ENCODE data around the gene DLG2. TPM values are rescaled to one million over a fixed set of nuclear protein-coding genes. Genes with fewer than 3 reads are reported as not detected.

Gene DLG2
- total RNA-seq, 1 donor from 2014 or later = 5.9 TPM

GRCh38 chr11:84398017-84398626 is 1229.0 kb downstream of the DLG2 start:
- H3K4me1 Mint-ChIP-seq (ENCODE audit: unreplicated experiment) = no peaks in the 10 kb centered on the region
- H3K36me3 Mint-ChIP-seq = no peaks in the 10 kb centered on the region
- no peak overlapping the region for H3K27ac Mint-ChIP-seq
- peaks cover 4% of the 10 kb centered on the region for H3K27me3 Mint-ChIP-seq
- TF ChIP-seq, protein P1, sequence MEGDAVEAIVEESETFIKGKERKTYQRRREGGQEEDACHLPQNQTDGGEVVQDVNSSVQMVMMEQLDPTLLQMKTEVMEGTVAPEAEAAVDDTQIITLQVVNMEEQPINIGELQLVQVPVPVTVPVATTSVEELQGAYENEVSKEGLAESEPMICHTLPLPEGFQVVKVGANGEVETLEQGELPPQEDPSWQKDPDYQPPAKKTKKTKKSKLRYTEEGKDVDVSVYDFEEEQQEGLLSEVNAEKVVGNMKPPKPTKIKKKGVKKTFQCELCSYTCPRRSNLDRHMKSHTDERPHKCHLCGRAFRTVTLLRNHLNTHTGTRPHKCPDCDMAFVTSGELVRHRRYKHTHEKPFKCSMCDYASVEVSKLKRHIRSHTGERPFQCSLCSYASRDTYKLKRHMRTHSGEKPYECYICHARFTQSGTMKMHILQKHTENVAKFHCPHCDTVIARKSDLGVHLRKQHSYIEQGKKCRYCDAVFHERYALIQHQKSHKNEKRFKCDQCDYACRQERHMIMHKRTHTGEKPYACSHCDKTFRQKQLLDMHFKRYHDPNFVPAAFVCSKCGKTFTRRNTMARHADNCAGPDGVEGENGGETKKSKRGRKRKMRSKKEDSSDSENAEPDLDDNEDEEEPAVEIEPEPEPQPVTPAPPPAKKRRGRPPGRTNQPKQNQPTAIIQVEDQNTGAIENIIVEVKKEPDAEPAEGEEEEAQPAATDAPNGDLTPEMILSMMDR (conservative IDR thresholded peaks at IDR 0.05) = peak; percentile 55
- no peak overlapping the region for H3K4me3 Mint-ChIP-seq
- H3K9me3 Mint-ChIP-seq = no peaks in the 10 kb centered on the region
- no peak for DNase-seq (ENCODE audit: extremely low spot score, unreplicated experiment)

GRCh38 chr11:84396521-84396920 is 1230.6 kb downstream of the DLG2 start:
- no peak overlapping the region for H3K4me3 Mint-ChIP-seq
- no peaks in the 10 kb centered on the region for H3K9me3 Mint-ChIP-seq
- no peaks in the 10 kb centered on the region for H3K4me1 Mint-ChIP-seq (ENCODE audit: unreplicated experiment)
- DNase-seq (ENCODE audit: extremely low spot score, unreplicated experiment) = no peak
- peaks cover 4% of the 10 kb centered on the region for H3K27me3 Mint-ChIP-seq
- H3K27ac Mint-ChIP-seq = no peak overlapping the region
- TF ChIP-seq, protein P1 (conservative IDR thresholded peaks at IDR 0.05) = no peak
- H3K36me3 Mint-ChIP-seq = no peaks in the 10 kb centered on the region

GRCh38 chr11:84390441-84391078 is 1236.6 kb downstream of the DLG2 start:
- DNase-seq (ENCODE audit: extremely low spot score, unreplicated experiment) = no peak
- TF ChIP-seq, protein P1 (conservative IDR thresholded peaks at IDR 0.05) = no peak
- Mint-ChIP-seq H3K9me3 (no peaks in the 10 kb centered on the region), H3K27ac (no peak overlapping the region), H3K27me3 (no peaks in the 10 kb centered on the region), H3K4me1 (ENCODE audit: unreplicated experiment) (no peaks in the 10 kb centered on the region), H3K4me3 (no peak overlapping the region), H3K36me3 (no peaks in the 10 kb centered on the region)

GRCh38 chr11:84389696-84390095 is 1237.4 kb downstream of the DLG2 start:
- no peaks in the 10 kb centered on the region for H3K36me3 Mint-ChIP-seq
- no peaks in the 10 kb centered on the region for H3K4me1 Mint-ChIP-seq (ENCODE audit: unreplicated experiment)
- TF ChIP-seq, protein P1 (conservative IDR thresholded peaks at IDR 0.05) = no peak
- H3K4me3 Mint-ChIP-seq = no peak overlapping the region
- H3K27me3 Mint-ChIP-seq = no peaks in the 10 kb centered on the region
- H3K27ac Mint-ChIP-seq = no peak overlapping the region
- DNase-seq (ENCODE audit: extremely low spot score, unreplicated experiment) = no peak
- no peaks in the 10 kb centered on the region for H3K9me3 Mint-ChIP-seq

GRCh38 chr11:84384731-84385130 is 1242.4 kb downstream of the DLG2 start:
- no peak overlapping the region for H3K27ac Mint-ChIP-seq
- H3K36me3 Mint-ChIP-seq = no peaks in the 10 kb centered on the region
- TF ChIP-seq, protein P1 (conservative IDR thresholded peaks at IDR 0.05) = peak; percentile 90
- H3K27me3 Mint-ChIP-seq = no peaks in the 10 kb centered on the region
- H3K4me3 Mint-ChIP-seq = no peak overlapping the region
- no peak for DNase-seq (ENCODE audit: extremely low spot score, unreplicated experiment)
- no peaks in the 10 kb centered on the region for H3K4me1 Mint-ChIP-seq (ENCODE audit: unreplicated experiment)
- H3K9me3 Mint-ChIP-seq = no peaks in the 10 kb centered on the region
